Fibroblast of skin of right biceps (primary cell): ENCODE measurements around the gene TSPAN18.

Experiments
- DNase-seq: peaks from one replicate; pipeline ENCODE4 v3.0.0-alpha.2; 2013

The TSPAN18 gene

GRCh38 chr11:44780940-44781631 lies 54.3 kb downstream of the TSPAN18 start:
- no peak for DNase-seq

GRCh38 chr11:44781655-44782054 lies 54.9 kb downstream of the TSPAN18 start:
- DNase-seq = no peak

GRCh38 chr11:44782478-44782877 lies 55.7 kb downstream of the TSPAN18 start:
- DNase-seq = no peak

GRCh38 chr11:44784436-44784760 lies 57.6 kb downstream of the TSPAN18 start:
- no peak for DNase-seq

DNA sequence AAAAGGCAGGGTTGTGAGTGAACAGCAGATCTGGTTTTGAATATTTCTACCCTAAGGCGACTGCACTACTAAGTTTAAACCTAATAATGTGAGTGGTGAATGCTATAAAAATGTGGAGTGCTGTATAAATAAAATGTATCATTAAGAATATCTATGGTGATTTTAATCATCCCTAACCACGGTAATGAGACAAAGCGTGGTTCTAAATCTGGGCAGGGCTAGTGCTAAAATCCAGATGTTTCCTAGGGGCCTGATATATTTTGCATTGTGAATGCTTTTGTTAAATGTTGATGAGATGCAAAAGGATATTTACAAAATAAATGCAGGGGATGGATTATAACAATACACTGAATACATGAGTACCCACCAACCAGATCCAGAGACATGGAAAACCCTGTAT lies 58.1 kb downstream of the TSPAN18 start:
- DNase-seq = no peak

GRCh38 chr11:44785856-44786607 lies 59.3 kb downstream of the TSPAN18 start:
- DNase-seq = no peak

DNA sequence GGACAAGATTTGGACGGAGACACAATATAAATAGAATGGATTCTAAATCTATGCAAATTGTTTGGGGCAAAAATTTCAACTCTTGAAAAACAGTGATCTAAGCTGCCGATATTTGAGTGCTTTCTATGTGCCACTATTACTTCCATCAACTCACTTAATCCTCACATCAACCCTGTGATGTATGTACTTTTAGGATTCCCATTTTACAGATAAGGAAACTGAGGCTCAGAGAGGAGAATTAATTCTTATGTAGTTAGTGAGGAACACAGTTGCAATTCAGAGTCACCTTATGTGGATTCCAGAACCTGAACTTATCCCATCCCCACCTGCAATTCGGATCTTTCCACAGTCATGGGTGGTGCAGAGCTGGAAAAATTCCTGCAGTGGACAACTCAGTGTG lies 60.3 kb downstream of the TSPAN18 start:
- no peak for DNase-seq

DNA sequence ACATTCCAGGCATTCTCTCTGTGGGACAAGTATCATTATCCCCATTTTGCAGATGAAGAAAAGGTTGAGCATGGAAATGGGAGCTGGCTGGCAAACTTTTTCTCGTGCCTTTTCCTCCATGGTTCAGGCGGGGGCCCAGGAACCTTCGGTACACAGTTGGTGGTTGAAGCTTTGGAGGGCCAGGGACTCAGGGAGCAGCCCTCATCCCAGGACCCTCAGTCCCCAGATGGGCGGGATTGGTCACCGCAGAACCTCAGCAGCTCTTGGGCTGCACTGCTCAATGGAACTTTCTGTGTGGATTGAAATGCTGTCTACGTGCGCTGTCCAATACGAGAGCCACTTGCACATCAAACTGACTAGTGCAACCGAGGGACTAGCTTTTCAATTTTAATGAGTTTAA lies 61.2 kb downstream of the TSPAN18 start:
- no peak for DNase-seq

DNA sequence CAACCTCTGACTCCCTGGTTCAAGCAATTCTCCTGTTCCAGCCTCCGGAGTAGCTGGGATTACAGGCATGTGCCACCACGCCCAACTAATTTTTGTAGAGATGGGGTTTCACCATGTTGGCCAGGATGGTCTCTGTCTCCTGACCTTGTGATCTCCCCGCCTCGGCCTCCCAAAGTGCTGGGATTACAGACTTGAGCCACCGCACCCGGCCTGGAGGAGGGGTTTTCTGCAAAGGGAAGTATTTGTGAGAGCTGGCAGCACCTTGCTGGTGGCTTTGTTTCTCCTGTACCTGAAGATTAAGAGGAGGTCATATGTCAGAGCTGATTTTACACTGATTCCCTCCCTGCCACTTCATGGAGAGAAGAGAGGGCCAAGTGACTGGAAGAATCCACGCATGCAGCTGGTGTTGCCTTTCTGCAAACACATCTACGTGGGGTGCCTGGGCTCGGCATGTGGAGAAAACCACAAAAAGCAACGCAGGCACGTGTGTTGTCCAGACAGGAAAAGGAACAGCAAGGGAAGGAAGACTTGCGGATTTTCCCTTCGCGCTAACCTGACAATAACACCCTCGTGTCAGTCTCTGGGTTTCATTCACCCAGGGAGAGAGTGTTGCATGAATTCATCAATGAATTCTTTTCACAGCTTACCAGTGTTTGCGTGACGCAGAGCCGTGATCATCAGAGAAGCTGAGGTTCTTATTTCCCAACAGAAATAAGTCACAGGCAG lies 61.9 kb downstream of the TSPAN18 start:
- peak; percentile 63 for DNase-seq

GRCh38 chr11:44789496-44789895 lies 62.7 kb downstream of the TSPAN18 start:
- peak; percentile 66 for DNase-seq

- DNase-seq = no peak
Observed at GRCh38 chr11:44790211-44790610, 63.4 kb downstream of the TSPAN18 start.

GRCh38 chr11:44791316-44791925 lies 64.7 kb downstream of the TSPAN18 start:
- DNase-seq = no peak

DNA sequence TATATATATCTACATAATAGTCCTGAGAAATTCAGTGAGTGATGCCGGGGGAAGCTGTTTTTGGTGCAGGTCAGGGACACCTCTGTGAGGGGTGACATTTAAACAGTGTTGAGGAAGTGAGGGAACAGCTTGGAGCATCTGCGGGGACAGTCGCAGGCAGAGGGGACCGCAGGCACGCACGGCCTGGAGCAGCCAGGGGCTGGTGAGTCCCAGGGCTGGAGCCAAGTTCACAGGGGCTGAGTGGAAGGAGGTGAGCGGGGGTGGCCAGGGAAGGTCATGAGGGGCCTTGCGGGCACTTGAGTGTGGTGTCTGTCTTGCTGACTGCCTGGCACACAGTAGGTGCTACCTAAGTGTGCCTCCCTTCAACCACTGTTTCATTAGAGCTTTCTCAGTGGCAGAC lies 65.4 kb downstream of the TSPAN18 start:
- DNase-seq = no peak

GRCh38 chr11:44793350-44794090 lies 66.8 kb downstream of the TSPAN18 start:
- no peak for DNase-seq

DNA sequence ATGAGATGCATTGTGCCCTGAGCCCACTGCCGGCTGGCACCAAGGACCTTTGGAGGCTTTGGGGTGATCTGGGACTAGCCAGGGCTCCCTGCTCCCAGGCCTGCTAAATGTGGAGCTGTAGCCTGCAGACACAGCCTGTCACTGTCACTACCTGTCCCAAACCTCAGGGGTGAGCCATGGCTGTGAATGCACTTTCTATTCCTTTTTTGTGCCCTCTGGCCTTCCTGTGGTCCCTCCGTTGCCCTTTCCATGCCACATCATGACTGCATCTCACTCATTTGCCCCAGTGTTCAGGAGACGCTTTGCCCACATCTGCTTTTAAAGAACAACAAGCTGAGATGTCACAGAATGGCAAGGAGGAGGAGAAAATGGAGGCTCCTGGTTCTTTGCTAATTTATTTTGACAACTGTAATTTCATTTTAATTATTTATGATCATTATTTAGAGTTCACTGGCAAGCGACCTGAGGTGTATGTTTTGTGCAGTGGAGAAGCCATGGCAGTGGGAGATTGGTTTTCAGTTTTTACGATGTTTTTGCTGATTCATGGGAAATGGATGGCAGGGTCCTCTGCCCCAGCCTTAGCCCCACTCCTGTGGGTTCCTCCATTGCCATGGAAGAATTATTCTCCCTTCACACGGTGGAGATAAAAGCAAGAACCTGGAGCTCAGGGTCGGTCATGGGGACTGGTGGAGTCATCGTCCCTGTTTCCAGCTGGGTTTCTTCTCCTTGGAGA lies 69.2 kb downstream of the TSPAN18 start:
- no peak for DNase-seq

DNA sequence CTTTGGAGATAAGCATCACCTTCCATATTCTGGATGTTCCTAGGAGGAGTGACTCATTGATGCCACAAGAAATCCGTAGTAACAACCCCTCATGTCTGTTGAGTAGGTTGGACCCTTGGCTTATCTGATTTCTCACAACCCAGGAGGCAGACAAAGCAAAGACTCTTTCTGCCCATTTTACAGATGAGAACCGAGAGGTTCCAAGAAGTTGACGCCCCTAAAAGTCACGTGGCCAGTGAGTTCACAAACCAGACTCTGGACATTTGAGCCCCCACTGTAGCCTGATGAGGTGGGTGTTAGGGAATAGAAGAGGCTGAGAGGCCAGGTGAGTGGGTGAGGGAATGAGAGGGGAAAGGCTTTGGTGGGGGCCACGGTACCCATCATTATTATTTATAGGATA lies 70.3 kb downstream of the TSPAN18 start:
- DNase-seq = no peak

- DNase-seq = peak; percentile 65
Observed at GRCh38 chr11:44797886-44798606, 71.3 kb downstream of the TSPAN18 start.

GRCh38 chr11:44798607-44798972 lies 71.8 kb downstream of the TSPAN18 start:
- no peak for DNase-seq

GRCh38 chr11:44799012-44799411 lies 72.2 kb downstream of the TSPAN18 start:
- DNase-seq = no peak

- no peak for DNase-seq
Observed at GRCh38 chr11:44802347-44802746, 75.6 kb downstream of the TSPAN18 start.

- no peak for DNase-seq
Observed at GRCh38 chr11:44803009-44803408, 76.2 kb downstream of the TSPAN18 start.
